Lower leg skin (tissue), 4 donors: ENCODE results near the gene TMEM35B. TPM values are rescaled to one million over a fixed set of nuclear protein-coding genes. Genes with fewer than 3 reads are reported as not detected.
A peak's percentile ranks its signal among the peaks of the same experiment; 100 is the strongest.

ENCODE experiments used
- DNase-seq, 2 donors: peaks; one replicate each; pipeline ENCODE4 v3.0.0-alpha.2; 2019; ENCODE audit warnings: low spot score in 2 of 2
- H3K4me3 ChIP-seq: fragments of 200-600 bp; sonication (generic); 2 replicates; pipeline ENCODE4 v1.5.1; 2017; ENCODE audit warnings: mild to moderate bottlenecking, low read depth; ENCODE audit not compliant: poor library complexity, severe bottlenecking
- CTCF ChIP-seq, 3 donors: fragments of 450-650 bp; IDR thresholded peaks; one replicate each; pipeline ENCODE4 v1.5.1; 2016; ENCODE audit warnings: antibody characterized with exemption in 3 of 3, mild to moderate bottlenecking in 3 of 3, moderate library complexity in 2 of 3
- POLR2A ChIP-seq, 2 donors: fragments of 450-650 bp; IDR thresholded peaks; one replicate each; pipeline ENCODE4 v1.6.1; 2016 to 2017; ENCODE audit warnings: antibody characterized with exemption in 2 of 2, mild to moderate bottlenecking in 1 of 2, moderate library complexity in 1 of 2
- WGBS, 2 donors: methylation state at CpG; one replicate each; pipeline ENCODE4 v1.1.5; 2018; 5-methylcytosine and 5-hydroxymethylcytosine counted together
- intact Hi-C: fragments of 100-400 bp; cut with DNase I; formaldehyde crosslinking; loops from one replicate; pipeline ENCODE4 v1.15.0; 2023; ENCODE audit warnings: low total_unique reads
- total RNA-seq, 4 donors: library from RNA; depleted of rRNA; stranded (reverse); fragments of >200 nt; gene quantifications; one replicate each; pipeline ENCODE4 v1.1.0, GENCODE V29; 2016

The TMEM35B gene
- 10 to 100 TPM in 2 of 4 donors, 1 to 10 TPM in 2; 8.9 to 16.0 (median 12.5) TPM for total RNA-seq

DNA sequence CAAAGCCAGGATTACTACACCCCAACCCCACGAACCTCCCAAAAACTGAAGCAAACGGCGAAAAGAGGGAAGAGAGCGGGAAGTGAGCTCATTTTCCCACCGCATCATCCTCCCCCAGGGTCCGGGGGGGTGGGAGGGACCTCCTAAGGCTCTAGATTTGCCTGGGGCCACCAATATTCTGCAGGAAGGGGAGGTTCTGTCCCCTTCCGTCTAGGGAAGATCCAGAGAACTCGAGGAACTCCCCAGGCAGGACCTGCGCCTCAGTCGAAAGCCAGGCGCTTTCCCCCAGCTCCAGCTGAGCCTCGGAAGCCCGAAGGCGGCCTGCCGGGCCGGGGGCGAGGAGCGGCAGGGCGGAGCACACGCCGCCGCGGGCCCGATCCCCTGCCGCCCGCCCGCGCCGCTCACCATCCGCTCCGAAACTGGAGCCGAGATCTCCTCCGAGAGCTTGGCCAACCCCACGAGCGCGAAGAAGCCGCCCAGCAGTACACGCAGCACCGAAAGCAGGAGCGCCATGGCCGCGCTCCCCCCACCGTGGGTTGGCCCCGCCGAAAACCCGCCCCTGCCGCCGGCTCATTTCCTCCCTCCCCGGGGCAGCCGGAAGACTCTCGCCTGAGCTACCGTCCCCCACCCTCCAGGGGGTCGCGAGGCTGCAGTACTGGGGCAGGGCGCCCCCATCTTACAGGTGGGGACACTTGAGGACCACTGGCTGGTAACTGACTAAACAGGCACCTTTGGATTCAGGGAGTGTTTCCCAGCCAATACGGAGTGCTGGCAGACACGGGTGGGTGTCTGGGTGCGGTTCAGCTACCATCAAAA, at the start of gene TMEM35B:
TSS of gene TMEM35B (minus strand) at position 555 of the 816 bp plus-strand sequence. CDS start at position 513, 42 bp downstream.
- WGBS, 2 donors: 1% methylated on average over 26 to 42 of the region's 58 CpGs
- intact Hi-C loops: no loop called here
- H3K4me3 ChIP-seq: peak within 1 kb of the TSS; percentile 69
- DNase-seq: peak; percentile 46 to 94
- TF ChIP-seq CTCF (IDR thresholded peaks at IDR 0.05) (no peak), POLR2A (IDR thresholded peaks at IDR 0.05) (peak in 1 of 2 donors; percentile 63)

- TF ChIP-seq CTCF (IDR thresholded peaks at IDR 0.05) (no peak), POLR2A (IDR thresholded peaks at IDR 0.05) (no peak)
- 98 to 100% methylated on average over 1 of the region's 1 CpG for WGBS, 2 donors
- no peak overlapping the region for H3K4me3 ChIP-seq
- intact Hi-C loops: loop anchor here (5.0 kb wide), 1 partner anchor 176 kb away; the partner anchor contains the start of gene SMIM12
- DNase-seq: no peak
These were observed 48.2 kb upstream of the TMEM35B start for GRCh38 chr1:35033346-35033745.

- intact Hi-C loops: loop anchor here (5.0 kb wide), 1 partner anchor 175 kb away; the partner anchor contains the start of gene SMIM12
- H3K4me3 ChIP-seq: no peak overlapping the region
These were observed 47.2 kb upstream of the TMEM35B start for GRCh38 chr1:35032384-35032739.

DNA sequence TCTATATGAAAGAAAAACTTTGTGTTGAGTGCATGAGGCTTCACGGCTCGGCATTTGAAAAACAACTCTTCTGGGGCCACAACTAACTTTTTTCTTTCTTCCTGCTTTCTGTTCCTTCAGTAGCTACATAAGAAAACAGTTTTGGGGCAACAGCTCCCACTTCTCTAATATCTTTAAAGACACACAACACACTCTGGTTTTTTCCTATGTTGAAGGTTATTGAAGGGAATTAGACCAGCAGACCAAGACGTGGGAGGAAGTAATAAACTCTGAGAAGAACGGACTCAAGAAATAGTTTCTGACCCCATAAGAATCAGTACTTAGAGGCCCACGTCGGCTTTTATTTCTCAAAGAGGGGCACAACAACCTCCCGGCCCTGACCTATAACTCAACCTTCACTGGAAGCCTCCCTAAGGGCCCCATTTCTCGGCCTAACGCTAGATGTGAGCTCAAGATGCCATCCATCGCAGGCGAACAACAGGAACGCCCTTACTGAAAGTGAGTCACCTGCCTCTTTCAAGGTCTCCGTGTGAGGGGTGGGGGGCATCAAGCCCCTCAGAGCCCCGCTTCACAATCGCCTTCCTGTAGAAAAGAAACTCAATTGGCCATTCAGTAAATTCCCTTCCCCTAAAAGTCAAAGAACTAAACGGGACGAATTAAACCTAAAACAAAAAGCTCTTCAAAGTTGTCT, 45.8 kb upstream of the TMEM35B start:
- intact Hi-C loops: loop anchor here (5.0 kb wide), 1 partner anchor 174 kb away; the partner anchor contains the start of gene SMIM12
- no peak for TF ChIP-seq CTCF (IDR thresholded peaks at IDR 0.05)
- no peak for TF ChIP-seq POLR2A (IDR thresholded peaks at IDR 0.05)
- H3K4me3 ChIP-seq: peak overlapping the region; percentile 61
- 5 to 6% methylated on average over 17 of the region's 17 CpGs for WGBS, 2 donors
- DNase-seq: peak in 1 of 2 donors; percentile 85

More at GRCh38 chr1:35032384-35032739, 47.2 kb upstream of the TMEM35B start:
- 94% methylated on average over 1 of the region's 1 CpG for WGBS, 2 donors
- no peak for DNase-seq
- TF ChIP-seq POLR2A (IDR thresholded peaks at IDR 0.05) (no peak), CTCF (IDR thresholded peaks at IDR 0.05) (no peak)

- DNase-seq: no peak
- 77 to 82% methylated on average over 5 of the region's 5 CpGs for WGBS, 2 donors
- no peak for TF ChIP-seq POLR2A (IDR thresholded peaks at IDR 0.05)
- TF ChIP-seq CTCF (IDR thresholded peaks at IDR 0.05): no peak
- peak overlapping the region; percentile 61 for H3K4me3 ChIP-seq
- intact Hi-C loops: loop anchor here (5.0 kb wide), 1 partner anchor 173 kb away; the partner anchor contains the start of gene SMIM12
These were observed 45.2 kb upstream of the TMEM35B start for GRCh38 chr1:35030338-35030737.
